ENCODE measurements around the gene KLHL25. TPM values are rescaled to one million over a fixed set of nuclear protein-coding genes. Genes with fewer than 3 reads are reported as not detected.

KLHL25 gene
- total and polyA plus RNA-seq, 4 donors, result 2.3 to 34.2 (median 11.4) TPM

GRCh38 chr15:85771781-85772445 lies 22.8 kb downstream of the KLHL25 start (continued):
- peak; percentile 84 for TF ChIP-seq REST (IDR thresholded peaks at IDR 0.05)
- no peak for TF ChIP-seq ATF3 (IDR thresholded peaks at IDR 0.05)

GRCh38 chr15:85771271-85771670 lies 23.5 kb downstream of the KLHL25 start:
- Histone ChIP-seq H3K4me3 (ENCODE audit: low read depth in 1 of 3, low read length in 3 of 3) (no peak overlapping the region), H3K27me3 (ENCODE audit: control insufficient read depth in 4 of 4, insufficient read depth in 4 of 4, low read length in 3 of 4) (no peaks in the 10 kb centered on the region), H3K9me3 (ENCODE audit: control insufficient read depth in 4 of 4, low read length in 3 of 4) (no peaks in the 10 kb centered on the region), H3K36me3 (ENCODE audit: control insufficient read depth in 4 of 4, insufficient read depth in 3 of 4, low read depth in 1 of 4, low read length in 3 of 4) (peaks cover 0 to 5% (median 0%) of the 10 kb centered on the region in 4 donors), H3K27ac (ENCODE audit: low read depth in 1 of 2, low read length in 2 of 2) (peak overlapping the region; percentile 75 to 85), H3K9ac (ENCODE audit: low read depth in 1 of 2, low read length in 2 of 2) (no peak overlapping the region), H3K4me1 (ENCODE audit: control insufficient read depth in 4 of 4, insufficient read depth in 4 of 4, low read length in 3 of 4) (peaks cover 7 to 44% (median 35%) of the 10 kb centered on the region in 4 donors)
- DNase-seq (ENCODE audit: low spot score), result no peak
- 71% methylated on average over 5 of the region's 5 CpGs for WGBS
- TF ChIP-seq HNF4A (conservative IDR thresholded peaks at IDR 0.05), result no peak
- TF ChIP-seq MAX (IDR thresholded peaks at IDR 0.05), result no peak
- no peak for TF ChIP-seq ATF3 (IDR thresholded peaks at IDR 0.05)
- TF ChIP-seq RXRA (IDR thresholded peaks at IDR 0.05), result no peak
- TF ChIP-seq JUND (IDR thresholded peaks at IDR 0.05), result no peak
- TF ChIP-seq FOXA2 (IDR thresholded peaks at IDR 0.05), result no peak
- TF ChIP-seq SP1 (IDR thresholded peaks at IDR 0.05), result no peak
- no peak for TF ChIP-seq TAF1 (conservative IDR thresholded peaks at IDR 0.05)
- no peak for TF ChIP-seq ZBTB33 (IDR thresholded peaks at IDR 0.05)
- TF ChIP-seq GABPA (IDR thresholded peaks at IDR 0.05 in 1 of 2, conservative IDR thresholded peaks at IDR 0.05 in 1 of 2), result no peak
- TF ChIP-seq RAD21 (IDR thresholded peaks at IDR 0.05), result no peak
- no peak for TF ChIP-seq REST (IDR thresholded peaks at IDR 0.05)
- no peak for TF ChIP-seq CTCF (IDR thresholded peaks at IDR 0.05; ENCODE audit: low read depth, low read length, missing input control)
- TF ChIP-seq NR2F2 (IDR thresholded peaks at IDR 0.05), result no peak
- TF ChIP-seq FOXA1 (IDR thresholded peaks at IDR 0.05), result no peak
- no peak for TF ChIP-seq YY1 (IDR thresholded peaks at IDR 0.05)
- no peak for TF ChIP-seq EGR1 (IDR thresholded peaks at IDR 0.05; ENCODE audit: low read depth in 2 of 2)
